LNCaP clone FGC (cell line): ENCODE results near the gene MRAS.

Experiments used
- DNase-seq: peaks from one replicate; pipeline ENCODE4 v3.0.0-alpha.2; 2011; ENCODE audit warnings: low read depth
- H3K4me3 ChIP-seq: 2 replicates; pipeline ENCODE4 v1.5.1; 2011; ENCODE audit warnings: mild to moderate bottlenecking, low read depth, low read length, control low read depth
- CTCF ChIP-seq: IDR thresholded peaks from 2 replicates; pipeline ENCODE4 v1.5.1; 2012; ENCODE audit warnings: mild to moderate bottlenecking; ENCODE audit not compliant: control insufficient read depth, insufficient read depth; ENCODE audit errors: extremely low read depth

The MRAS gene

DNA sequence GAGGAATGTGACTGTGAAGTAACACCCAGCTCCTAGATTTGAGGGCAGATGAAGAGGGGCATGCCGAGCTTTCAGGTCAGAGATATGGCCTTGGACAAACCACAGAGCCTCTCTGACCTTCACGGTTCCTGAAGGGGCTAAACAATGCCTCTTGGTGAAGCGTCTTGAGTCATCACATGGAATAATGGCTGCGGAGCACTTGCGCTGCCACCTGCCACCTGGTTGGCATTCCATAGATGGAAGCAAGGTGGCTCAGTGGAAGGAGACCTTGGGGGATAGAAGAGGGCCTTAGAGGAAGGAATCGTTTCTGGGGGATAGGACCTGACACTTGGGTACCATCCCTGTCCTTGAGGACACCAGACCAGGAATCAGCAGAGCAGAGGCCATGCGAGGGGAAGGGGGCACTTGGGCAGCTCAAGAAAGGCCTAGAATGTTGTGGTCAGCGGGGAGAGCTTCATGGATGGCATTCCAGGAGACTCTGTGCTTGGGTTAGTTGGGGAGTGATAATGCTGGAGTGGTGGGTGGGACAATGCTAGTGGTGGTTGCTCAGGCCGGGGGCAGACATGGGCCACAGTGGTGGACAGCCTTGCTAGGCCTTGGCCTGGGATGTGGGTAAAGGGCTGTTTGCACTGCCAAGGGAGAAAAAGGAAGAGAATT, 12.6 kb downstream of the MRAS start:
- no peak overlapping the region for H3K4me3 ChIP-seq
- no peak for DNase-seq
- no peak for TF ChIP-seq CTCF

DNA sequence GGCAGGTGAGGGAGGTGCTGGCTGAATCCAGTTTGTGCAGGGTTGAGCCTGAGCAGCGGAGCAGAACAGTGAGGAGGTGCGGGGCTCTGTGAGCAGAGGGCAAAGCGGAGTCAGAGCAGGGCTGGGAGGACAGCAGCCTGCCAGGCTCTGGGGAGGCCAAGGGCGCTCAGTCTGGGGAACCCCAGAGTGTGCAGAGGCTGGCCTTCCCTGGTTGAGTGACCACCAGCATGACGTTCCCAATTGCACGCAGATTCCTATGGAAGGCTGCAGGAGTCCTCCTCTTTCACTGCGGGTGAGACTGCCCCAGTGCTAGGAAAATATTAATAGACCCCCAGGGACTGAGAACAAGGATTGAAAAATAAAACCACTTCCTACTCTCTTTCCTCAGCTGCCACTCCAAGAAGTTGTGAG, 13.2 kb downstream of the MRAS start:
- no peak overlapping the region for H3K4me3 ChIP-seq
- DNase-seq = no peak
- TF ChIP-seq CTCF = no peak

GRCh38 chr3:138362538-138362937, 14.2 kb downstream of the MRAS start:
- no peak for DNase-seq
- no peak for TF ChIP-seq CTCF
- no peak overlapping the region for H3K4me3 ChIP-seq

GRCh38 chr3:138363322-138363721, 14.9 kb downstream of the MRAS start:
- H3K4me3 ChIP-seq = no peak overlapping the region
- DNase-seq = no peak
- no peak for TF ChIP-seq CTCF

DNA sequence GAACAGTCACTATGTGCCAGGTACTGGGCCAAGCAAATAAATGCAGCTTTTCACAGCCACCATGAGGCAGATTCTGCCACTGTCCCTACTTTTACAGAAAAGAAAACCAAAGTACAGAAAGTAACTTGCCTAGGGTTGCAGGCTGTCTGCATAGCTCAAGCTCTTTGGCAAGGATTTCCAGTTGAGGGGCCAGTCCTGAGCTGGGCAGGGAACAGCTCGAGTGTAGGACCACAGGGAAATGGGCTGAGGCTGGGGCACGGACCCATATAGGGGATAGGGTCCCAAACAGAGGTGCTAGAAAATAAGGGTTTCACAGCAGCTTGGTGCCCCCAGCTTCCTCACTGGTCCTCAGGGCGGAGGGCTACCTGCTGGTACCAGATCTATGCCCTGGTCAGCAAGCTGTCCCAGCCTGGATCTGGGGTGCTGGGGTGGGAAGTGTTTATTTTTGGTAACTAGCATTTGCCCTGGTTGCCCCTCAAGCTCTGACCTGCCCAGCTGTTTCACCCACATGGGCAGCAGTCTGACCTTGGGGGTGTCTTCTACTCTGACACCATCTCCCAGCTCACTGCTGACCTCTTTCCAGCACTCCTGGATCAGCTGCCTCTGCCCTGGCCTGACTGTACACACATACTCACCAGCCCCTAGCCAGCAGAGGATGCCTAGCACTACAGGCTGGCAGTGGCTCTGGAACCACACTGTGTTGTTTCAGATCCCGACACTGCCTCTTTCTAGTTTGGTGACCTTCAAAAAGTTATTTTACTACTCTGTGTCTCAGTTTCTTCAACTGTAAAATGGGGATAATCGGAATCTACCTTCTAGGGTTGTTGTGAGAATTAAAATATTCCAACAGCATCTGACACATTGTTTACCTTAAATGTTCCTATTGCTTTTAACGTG, 16.2 kb downstream of the MRAS start:
- H3K4me3 ChIP-seq = no peak overlapping the region
- no peak for TF ChIP-seq CTCF
- no peak for DNase-seq

DNA sequence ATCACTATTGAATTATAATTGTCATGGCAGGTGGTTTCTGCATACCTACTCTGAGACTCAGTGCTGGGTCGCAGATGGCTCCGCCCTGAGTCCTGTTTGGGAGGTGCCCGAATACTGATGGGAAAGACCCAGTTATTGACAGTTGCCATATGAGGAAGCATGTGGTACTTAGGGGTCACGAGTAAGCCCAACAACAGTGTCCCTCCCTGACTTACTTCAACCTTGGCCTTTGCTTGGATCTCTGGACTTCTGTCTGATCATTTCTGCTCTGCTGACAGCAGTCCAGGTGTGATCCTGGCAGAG, 16.8 kb downstream of the MRAS start:
- H3K4me3 ChIP-seq = no peak overlapping the region
- no peak for DNase-seq
- no peak for TF ChIP-seq CTCF
